Measurements from ENCODE around the gene FAM170B.

DNA sequence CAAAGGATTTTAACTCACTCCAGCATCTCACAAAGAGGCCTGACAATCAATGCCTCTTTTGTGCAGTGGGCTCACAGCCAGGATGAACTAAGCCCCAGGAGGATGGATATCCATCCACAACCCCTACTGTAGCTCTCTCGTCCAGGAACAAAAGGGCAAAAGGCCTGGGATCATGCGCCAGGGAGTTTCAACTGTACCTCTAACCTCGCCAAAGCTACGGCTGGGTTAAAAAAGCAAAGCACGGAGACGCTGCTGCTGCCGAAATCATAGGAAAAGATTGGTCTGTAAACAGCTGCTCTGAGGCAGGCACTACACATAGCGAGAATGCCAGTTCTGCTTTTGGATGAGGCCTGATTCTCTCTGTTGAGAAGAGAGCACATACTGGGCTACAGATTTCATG is 50.6 kb downstream of the FAM170B start:
- TF ChIP-seq, protein P1, sequence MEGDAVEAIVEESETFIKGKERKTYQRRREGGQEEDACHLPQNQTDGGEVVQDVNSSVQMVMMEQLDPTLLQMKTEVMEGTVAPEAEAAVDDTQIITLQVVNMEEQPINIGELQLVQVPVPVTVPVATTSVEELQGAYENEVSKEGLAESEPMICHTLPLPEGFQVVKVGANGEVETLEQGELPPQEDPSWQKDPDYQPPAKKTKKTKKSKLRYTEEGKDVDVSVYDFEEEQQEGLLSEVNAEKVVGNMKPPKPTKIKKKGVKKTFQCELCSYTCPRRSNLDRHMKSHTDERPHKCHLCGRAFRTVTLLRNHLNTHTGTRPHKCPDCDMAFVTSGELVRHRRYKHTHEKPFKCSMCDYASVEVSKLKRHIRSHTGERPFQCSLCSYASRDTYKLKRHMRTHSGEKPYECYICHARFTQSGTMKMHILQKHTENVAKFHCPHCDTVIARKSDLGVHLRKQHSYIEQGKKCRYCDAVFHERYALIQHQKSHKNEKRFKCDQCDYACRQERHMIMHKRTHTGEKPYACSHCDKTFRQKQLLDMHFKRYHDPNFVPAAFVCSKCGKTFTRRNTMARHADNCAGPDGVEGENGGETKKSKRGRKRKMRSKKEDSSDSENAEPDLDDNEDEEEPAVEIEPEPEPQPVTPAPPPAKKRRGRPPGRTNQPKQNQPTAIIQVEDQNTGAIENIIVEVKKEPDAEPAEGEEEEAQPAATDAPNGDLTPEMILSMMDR (IDR thresholded peaks at IDR 0.05; ENCODE audit: extremely low read depth in 1 of 2, insufficient read depth in 1 of 2, low read depth in 1 of 2, low read length in 2 of 2): no peak
- TF ChIP-seq POLR2AphosphoS5 (IDR thresholded peaks at IDR 0.05; ENCODE audit: insufficient read depth, low read depth, low read length) (no peak), EZH2 (IDR thresholded peaks at IDR 0.05; ENCODE audit: borderline replicate concordance, low read depth, low read length, severe bottlenecking) (no peak), POLR2A (IDR thresholded peaks at IDR 0.05; ENCODE audit: low read depth, low read length) (no peak), FOS (IDR thresholded peaks at IDR 0.05; ENCODE audit: borderline replicate concordance, insufficient read depth, low read length) (no peak)
- TF ChIP-seq, protein P2, sequence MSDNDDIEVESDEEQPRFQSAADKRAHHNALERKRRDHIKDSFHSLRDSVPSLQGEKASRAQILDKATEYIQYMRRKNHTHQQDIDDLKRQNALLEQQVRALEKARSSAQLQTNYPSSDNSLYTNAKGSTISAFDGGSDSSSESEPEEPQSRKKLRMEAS (IDR thresholded peaks at IDR 0.05; ENCODE audit: insufficient read depth, insufficient read length): no peak

Measured in endothelial cell of umbilical vein (primary cell).